HCT116 (cell line): ENCODE data around the gene PCBP3. TPM values are rescaled to one million over a fixed set of nuclear protein-coding genes. Genes with fewer than 3 reads are reported as not detected.

Experiments used
- ATAC-seq: fragments of 200-7000 bp; cut with Tn5 transposase; 2 replicates; pipeline ENCODE4 v1.9.1; 2020; ENCODE audit warnings: mild to moderate bottlenecking, moderate library complexity
- BruUV-seq: library from RNA; stranded (reverse); fragments of 400-500 nt; replicated peaks from 2 replicates; lab custom pipeline; 2021; lab: Mats Ljungman, UMichigan
- CTCF ChIA-PET: fragments of 300-600 bp; sonication (Branson Sonifier 250); formaldehyde crosslinking; loops from one replicate; lab custom pipeline; 2021; ENCODE audit warnings: antibody characterized with exemption; lab: Charles Lee
- POLR2A ChIA-PET: fragments of 300-600, 350-600 bp; sonication (Branson Sonifier 250); formaldehyde crosslinking; loops from one replicate; lab custom pipeline; 2021; ENCODE audit warnings: antibody characterized with exemption; lab: Charles Lee
- RAD21 ChIA-PET, 2 experiments: fragments of 300-600 bp; sonication (Branson Sonifier 250); formaldehyde crosslinking; loops; one replicate each; lab custom pipeline; 2023; ENCODE audit warnings: low total read pairs in 2 of 2; ENCODE audit not compliant: uncharacterized antibody in 2 of 2, unreplicated experiment in 2 of 2, low non-redundant PET in 1 of 2; lab: Charles Lee
- DNase-seq: peaks from one replicate; pipeline ENCODE4 v3.0.0-alpha.2; 2010; ENCODE audit warnings: low read depth, low spot score
- H2AFZ ChIP-seq: fragments of 200-600 bp; shearing (Covaris generic), sonication (generic); 2 replicates; pipeline ENCODE4 v1.6.1; 2017; ENCODE audit warnings: low read depth, mixed run types, mixed read lengths, antibody characterized with exemption, low read length; ENCODE audit not compliant: poor library complexity, severe bottlenecking
- H3K27ac ChIP-seq: 2 replicates; pipeline ENCODE4 v1.5.1; 2012; ENCODE audit warnings: low read depth, low read length
- H3K27me3 ChIP-seq: fragments of 200-600 bp; sonication (generic); 2 replicates; pipeline ENCODE4 v1.6.1; 2016; ENCODE audit warnings: mixed run types, low read length, mixed read lengths; ENCODE audit not compliant: insufficient read depth
- H3K36me3 ChIP-seq, 2 experiments: fragments of 200-500 bp in 1 of 2; fragments of 200-600 bp in 1 of 2; sonication (Bioruptor generic) in 1 of 2; sonication (generic) in 1 of 2; 2 replicates each; pipeline versions ENCODE4 v1.5.1 to v1.6.1; 2014 to 2016; ENCODE audit warnings: low read length in 2 of 2, inconsistent platforms in 1 of 2, mixed read lengths in 1 of 2, mixed run types in 1 of 2; ENCODE audit not compliant: insufficient read depth in 2 of 2, control insufficient read depth in 1 of 2
- H3K4me1 ChIP-seq, 2 experiments: fragments of 200-600 bp in 1 of 2; sonication (generic) in 1 of 2; 2 replicates each; pipeline versions ENCODE4 v1.5.1 to v1.6.1; 2012 to 2017; ENCODE audit warnings: low read length in 2 of 2, inconsistent platforms in 1 of 2, mild to moderate bottlenecking in 1 of 2, mixed read lengths in 1 of 2, mixed run types in 1 of 2, moderate library complexity in 1 of 2; ENCODE audit not compliant: insufficient read depth in 2 of 2, control insufficient read depth in 1 of 2
- H3K4me2 ChIP-seq: fragments of 200-600 bp; sonication (generic); 2 replicates; pipeline ENCODE4 v1.6.1; 2017; ENCODE audit warnings: mixed run types, low read length, mixed read lengths
- H3K4me3 ChIP-seq, 2 experiments: fragments of 200-600 bp in 1 of 2; sonication (generic) in 1 of 2; replicated peaks in 1 of 2; 2 replicates each; pipeline ENCODE4 v1.5.1; 2011 to 2016; ENCODE audit warnings: low read length in 2 of 2, control low read depth in 1 of 2, low read depth in 1 of 2, mild to moderate bottlenecking in 1 of 2, mixed read lengths in 1 of 2, mixed run types in 1 of 2
- H3K79me2 ChIP-seq: fragments of 200-600 bp; sonication (generic); 2 replicates; pipeline ENCODE4 v1.6.1; 2017; ENCODE audit warnings: mild to moderate bottlenecking, mixed run types, low read length, moderate library complexity, mixed read lengths; ENCODE audit not compliant: insufficient read depth
- H3K9ac ChIP-seq: fragments of 200-600 bp; sonication (generic); 2 replicates; pipeline ENCODE4 v1.6.1; 2016; ENCODE audit warnings: low read length, mixed read lengths
- H3K9me2 ChIP-seq: fragments of 200-600 bp; sonication (generic), shearing (Covaris generic); 2 replicates; pipeline ENCODE4 v1.6.1; 2017; ENCODE audit warnings: mixed run types, mild to moderate bottlenecking, moderate library complexity; ENCODE audit not compliant: insufficient read depth
- H3K9me3 ChIP-seq, 2 experiments: fragments of 200-500 bp in 1 of 2; fragments of 200-600 bp in 1 of 2; sonication (Bioruptor generic) in 1 of 2; sonication (generic) in 1 of 2; 2 replicates each; pipeline ENCODE4 v1.6.1; 2014 to 2017; ENCODE audit warnings: low read length in 2 of 2, mixed read lengths in 2 of 2, inconsistent platforms in 1 of 2, low read depth in 1 of 2, mild to moderate bottlenecking in 1 of 2, mixed run types in 1 of 2, moderate library complexity in 1 of 2; ENCODE audit not compliant: control insufficient read depth in 1 of 2, insufficient read depth in 1 of 2
- H4K20me1 ChIP-seq: fragments of 200-600 bp; sonication (generic), shearing (Covaris generic); 2 replicates; pipeline ENCODE4 v1.6.1; 2017; ENCODE audit warnings: mixed run types, mild to moderate bottlenecking, moderate library complexity; ENCODE audit not compliant: insufficient read depth
- CBX3 ChIP-seq: IDR thresholded peaks from 2 replicates; pipeline ENCODE4 v1.6.1; 2012; ENCODE audit warnings: low read depth
- CEBPB ChIP-seq: IDR thresholded peaks from 2 replicates; pipeline ENCODE4 v1.6.1; 2012; ENCODE audit warnings: low read depth
- EGR1 ChIP-seq: IDR thresholded peaks from 2 replicates; pipeline ENCODE4 v1.6.1; 2012; ENCODE audit warnings: low read depth
- EZH2 ChIP-seq: fragments of 200-600 bp; sonication (generic); IDR thresholded peaks from 2 replicates; pipeline ENCODE4 v1.6.1; 2017; ENCODE audit warnings: antibody characterized with exemption, mixed run types
- JUND ChIP-seq: IDR thresholded peaks from 2 replicates; pipeline ENCODE4 v1.6.1; 2012
- POLR2AphosphoS5 ChIP-seq: IDR thresholded peaks from 2 replicates; pipeline ENCODE4 v1.6.1; 2011; ENCODE audit warnings: mild to moderate bottlenecking, low read depth, low read length, moderate library complexity
- SP1 ChIP-seq: IDR thresholded peaks from 2 replicates; pipeline ENCODE4 v1.6.1; 2012; ENCODE audit warnings: low read depth
- SRF ChIP-seq: IDR thresholded peaks from 2 replicates; pipeline ENCODE4 v1.6.1; 2012; ENCODE audit warnings: low read depth
- TCF7L2 ChIP-seq: IDR thresholded peaks from 2 replicates; pipeline ENCODE4 v1.7.0; 2011; ENCODE audit warnings: borderline replicate concordance, inconsistent platforms; ENCODE audit not compliant: insufficient read depth, insufficient read length; ENCODE audit errors: extremely low read depth
- YY1 ChIP-seq: IDR thresholded peaks from 2 replicates; pipeline ENCODE4 v1.6.1; 2011; ENCODE audit warnings: low read length, low read depth, moderate library complexity, mild to moderate bottlenecking; ENCODE audit not compliant: insufficient replicate concordance; ENCODE audit errors: extremely low read depth
- ZNF274 ChIP-seq: fragments of 200-500 bp; sonication (Bioruptor generic); IDR thresholded peaks from 2 replicates; pipeline ENCODE4 v1.6.1; 2014; ENCODE audit warnings: mild to moderate bottlenecking, low read depth, low read length, inconsistent platforms
- intact Hi-C: fragments of 100-400 bp; cut with micrococcal nuclease; formaldehyde crosslinking; loops from 2 replicates; pipeline ENCODE4 v1.10.0; 2022
- total RNA-seq: library from RNA; stranded (reverse); gene quantifications from one replicate; pipeline ENCODE4 v1.2.1, GENCODE V29; 2021; ENCODE audit not compliant: unreplicated experiment
- TF ChIP-seq, protein P1 (sequence below), 3 experiments: fragments of 200-600 bp in 1 of 3; sonication (generic) in 1 of 3; IDR thresholded peaks in 2 of 3; conservative IDR thresholded peaks in 1 of 3; 2 replicates each; pipeline ENCODE4 v1.5.1; 2012 to 2017; ENCODE audit warnings: low read depth in 2 of 3, low read length in 2 of 3, antibody characterized with exemption in 1 of 3, borderline replicate concordance in 1 of 3, control low read depth in 1 of 3, mild to moderate bottlenecking in 1 of 3, mixed read lengths in 1 of 3, mixed run types in 1 of 3, moderate library complexity in 1 of 3; ENCODE audit not compliant: insufficient read depth in 1 of 3

The PCBP3 gene
- total RNA-seq, 1 experiment from 2014 or later, result 3.1 TPM

DNA sequence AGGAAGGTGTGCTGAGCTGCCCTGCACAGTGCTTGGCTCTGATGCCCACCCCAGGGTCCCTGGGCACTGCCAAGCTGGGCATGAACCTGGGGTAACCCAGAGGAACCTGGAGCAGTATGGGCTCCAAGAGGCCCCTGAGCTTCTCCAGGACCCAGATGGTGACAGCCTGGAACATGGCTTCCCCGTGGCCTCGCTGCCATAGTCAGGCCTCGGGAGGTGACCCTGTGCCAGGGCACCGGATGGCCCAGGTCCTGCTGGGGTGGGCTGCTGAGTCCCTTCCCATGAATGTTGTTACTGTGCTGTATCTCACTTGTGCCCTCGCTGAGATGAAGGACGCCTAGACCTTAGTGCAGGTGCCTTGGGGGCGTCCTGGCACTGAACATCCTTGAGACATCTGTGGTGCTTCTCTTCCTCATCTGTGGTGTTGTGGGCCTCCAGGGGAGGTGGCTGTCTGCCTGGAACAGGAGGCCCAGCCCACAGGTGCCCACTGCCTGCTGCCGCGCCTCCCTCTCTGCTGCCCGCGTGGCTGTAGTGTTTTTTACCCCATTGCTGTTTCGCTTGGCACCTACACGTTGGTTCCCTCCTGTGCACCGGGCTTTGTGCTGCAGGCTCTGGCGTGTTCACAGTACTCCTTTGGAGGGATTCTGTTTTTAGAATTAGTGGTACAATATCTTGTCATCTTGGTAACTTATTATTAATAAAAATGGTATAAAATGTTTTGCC lies 160.3 kb downstream of the PCBP3 start:
- no peak for DNase-seq
- intact Hi-C loops, result no loop called here
- ATAC-seq, result no peak
- Histone ChIP-seq H3K9me3 (no peaks in the 10 kb centered on the region), H3K4me2 (no peak overlapping the region), H3K27me3 (no peaks in the 10 kb centered on the region), H4K20me1 (no peaks in the 10 kb centered on the region), H3K79me2 (no peaks in the 10 kb centered on the region), H3K36me3 (no peaks in the 10 kb centered on the region), H3K9me2 (no peaks in the 10 kb centered on the region), H3K9ac (no peak overlapping the region), H3K27ac (no peak overlapping the region), H2AFZ (no peak overlapping the region), H3K4me1 (no peaks in the 10 kb centered on the region), H3K4me3 (no peak overlapping the region)
- ChIA-PET POLR2A (no interaction called here), RAD21 (no interaction called here), CTCF (no interaction called here)
- no TSS peak for BruUV-seq
- TF ChIP-seq TCF7L2, result no peak
- no peak for TF ChIP-seq CEBPB
- TF ChIP-seq SP1, result no peak
- no peak for TF ChIP-seq EGR1
- TF ChIP-seq ZNF274, result no peak
- no peak for TF ChIP-seq JUND
- no peak for TF ChIP-seq CBX3
- TF ChIP-seq POLR2AphosphoS5, result no peak
- no peak for TF ChIP-seq EZH2
- TF ChIP-seq SRF, result no peak
- no peak for TF ChIP-seq YY1
- TF ChIP-seq, protein P1, sequence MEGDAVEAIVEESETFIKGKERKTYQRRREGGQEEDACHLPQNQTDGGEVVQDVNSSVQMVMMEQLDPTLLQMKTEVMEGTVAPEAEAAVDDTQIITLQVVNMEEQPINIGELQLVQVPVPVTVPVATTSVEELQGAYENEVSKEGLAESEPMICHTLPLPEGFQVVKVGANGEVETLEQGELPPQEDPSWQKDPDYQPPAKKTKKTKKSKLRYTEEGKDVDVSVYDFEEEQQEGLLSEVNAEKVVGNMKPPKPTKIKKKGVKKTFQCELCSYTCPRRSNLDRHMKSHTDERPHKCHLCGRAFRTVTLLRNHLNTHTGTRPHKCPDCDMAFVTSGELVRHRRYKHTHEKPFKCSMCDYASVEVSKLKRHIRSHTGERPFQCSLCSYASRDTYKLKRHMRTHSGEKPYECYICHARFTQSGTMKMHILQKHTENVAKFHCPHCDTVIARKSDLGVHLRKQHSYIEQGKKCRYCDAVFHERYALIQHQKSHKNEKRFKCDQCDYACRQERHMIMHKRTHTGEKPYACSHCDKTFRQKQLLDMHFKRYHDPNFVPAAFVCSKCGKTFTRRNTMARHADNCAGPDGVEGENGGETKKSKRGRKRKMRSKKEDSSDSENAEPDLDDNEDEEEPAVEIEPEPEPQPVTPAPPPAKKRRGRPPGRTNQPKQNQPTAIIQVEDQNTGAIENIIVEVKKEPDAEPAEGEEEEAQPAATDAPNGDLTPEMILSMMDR (IDR thresholded peaks at IDR 0.05 in 2 of 3, conservative IDR thresholded peaks at IDR 0.05 in 1 of 3; ENCODE audit: borderline replicate concordance in 1 of 3, insufficient read depth in 1 of 3, low read depth in 2 of 3, low read length in 2 of 3), result no peak
